ENCODE data around the gene RAVER2. TPM values are rescaled to one million over a fixed set of nuclear protein-coding genes. Genes with fewer than 3 reads are reported as not detected.

Gene RAVER2
- total and polyA plus RNA-seq, 2 donors (not counting 1 experiment from before 2014, with no cell fraction given), result 0.82 to 1.4 TPM

- peaks cover 2 to 93% of the 10 kb centered on the region in 2 experiments for H3K36me3 ChIP-seq (replicated peaks in 1 of 2; ENCODE audit: control extremely low read depth in 1 of 2, control insufficient read depth in 1 of 2, extremely low read depth in 1 of 2, insufficient read depth in 2 of 2, low read length in 1 of 2)
- Mint-ChIP-seq H3K9me3 (ENCODE audit: insufficient read depth) (no peaks in the 10 kb centered on the region), H3K4me3 (no peak overlapping the region), H3K4me1 (no peaks in the 10 kb centered on the region), H3K27ac (no peak overlapping the region), H3K27me3 (no peaks in the 10 kb centered on the region)
- peaks cover 43% of the 10 kb centered on the region for H3K79me2 ChIP-seq (ENCODE audit: control insufficient read depth, insufficient read depth, low read length)
- H3K9ac ChIP-seq (ENCODE audit: low read length), result no peak overlapping the region
- H3K27me3 ChIP-seq (replicated peaks in 1 of 4; ENCODE audit: control extremely low read depth in 1 of 4, control insufficient read depth in 3 of 4, insufficient read depth in 4 of 4, low read length in 3 of 4), result no peaks in the 10 kb centered on the region
- WGBS (ENCODE audit: insufficient coverage), result 95% methylated on average over 2 of the region's 3 CpGs
- H3K9me3 ChIP-seq (ENCODE audit: control extremely low read depth in 1 of 3, control insufficient read depth in 2 of 3, insufficient read depth in 1 of 3, low read length in 2 of 3), result no peaks in the 10 kb centered on the region
- H4K20me1 ChIP-seq (ENCODE audit: control insufficient read depth, insufficient read depth, low read length, poor library complexity, severe bottlenecking), result peaks cover 45% of the 10 kb centered on the region
- no peak for TF ChIP-seq EZH2 (IDR thresholded peaks at IDR 0.05; ENCODE audit: borderline replicate concordance, insufficient read depth, low read depth, low read length, poor library complexity, severe bottlenecking)
- TF ChIP-seq, protein P1, sequence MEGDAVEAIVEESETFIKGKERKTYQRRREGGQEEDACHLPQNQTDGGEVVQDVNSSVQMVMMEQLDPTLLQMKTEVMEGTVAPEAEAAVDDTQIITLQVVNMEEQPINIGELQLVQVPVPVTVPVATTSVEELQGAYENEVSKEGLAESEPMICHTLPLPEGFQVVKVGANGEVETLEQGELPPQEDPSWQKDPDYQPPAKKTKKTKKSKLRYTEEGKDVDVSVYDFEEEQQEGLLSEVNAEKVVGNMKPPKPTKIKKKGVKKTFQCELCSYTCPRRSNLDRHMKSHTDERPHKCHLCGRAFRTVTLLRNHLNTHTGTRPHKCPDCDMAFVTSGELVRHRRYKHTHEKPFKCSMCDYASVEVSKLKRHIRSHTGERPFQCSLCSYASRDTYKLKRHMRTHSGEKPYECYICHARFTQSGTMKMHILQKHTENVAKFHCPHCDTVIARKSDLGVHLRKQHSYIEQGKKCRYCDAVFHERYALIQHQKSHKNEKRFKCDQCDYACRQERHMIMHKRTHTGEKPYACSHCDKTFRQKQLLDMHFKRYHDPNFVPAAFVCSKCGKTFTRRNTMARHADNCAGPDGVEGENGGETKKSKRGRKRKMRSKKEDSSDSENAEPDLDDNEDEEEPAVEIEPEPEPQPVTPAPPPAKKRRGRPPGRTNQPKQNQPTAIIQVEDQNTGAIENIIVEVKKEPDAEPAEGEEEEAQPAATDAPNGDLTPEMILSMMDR (IDR thresholded peaks at IDR 0.05), result no peak
- ChIA-PET CTCF (interaction anchor here (1.6 kb wide), 1 partner anchor 200 kb away, joined by 3 read pairs; no protein-coding TSS in a partner anchor), POLR2A (interaction anchor here (0.6 kb wide), 1 partner anchor 145 kb away, joined by 5 read pairs; no protein-coding TSS in a partner anchor)
- intact Hi-C loops (cut with micrococcal nuclease), result no loop called here
- H2AFZ ChIP-seq (ENCODE audit: insufficient read depth, low read depth, low read length, poor library complexity, severe bottlenecking), result no peak overlapping the region
- no peak overlapping the region for H3K4me2 ChIP-seq (replicated peaks; ENCODE audit: low read depth, low read length, poor library complexity, severe bottlenecking)
- no peak for ATAC-seq (ENCODE audit: low read depth)
- DNase-seq, result no peak
- H3K4me3 ChIP-seq (ENCODE audit: control extremely low read depth in 1 of 5, extremely low read depth in 1 of 5, insufficient read depth in 1 of 5, low read depth in 2 of 5, low read length in 4 of 5), result no peak overlapping the region
- no peak overlapping the region for H3K27ac ChIP-seq (ENCODE audit: low read length in 2 of 2)
- H3K4me1 ChIP-seq (ENCODE audit: control insufficient read depth in 2 of 2, insufficient read depth in 2 of 2, low read length in 2 of 2), result no peaks in the 10 kb centered on the region
Observed at GRCh38 chr1:64874666-64875065, 129.8 kb downstream of the RAVER2 start.

DNA sequence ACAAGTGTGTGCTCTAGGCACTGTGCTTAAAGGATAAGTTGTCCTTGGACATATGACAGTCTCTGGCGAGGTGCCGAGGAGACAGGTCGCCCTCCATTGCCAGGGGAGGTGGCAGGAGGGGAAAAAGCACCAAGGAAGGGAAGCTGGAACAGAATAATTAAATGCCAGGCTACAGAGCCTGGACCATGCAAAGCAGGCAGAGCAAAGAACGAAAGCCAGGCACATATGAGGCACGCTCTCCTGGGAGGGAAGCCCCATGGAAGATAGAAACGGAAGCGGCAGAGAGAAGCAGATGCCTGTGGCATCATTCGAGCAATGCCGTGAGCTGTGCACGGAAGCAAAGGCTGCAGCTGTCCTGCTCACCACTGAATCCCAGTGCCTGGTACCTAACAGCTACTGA lies 130.2 kb downstream of the RAVER2 start:
- Mint-ChIP-seq H3K27me3 (no peaks in the 10 kb centered on the region), H3K9me3 (ENCODE audit: insufficient read depth) (no peaks in the 10 kb centered on the region), H3K27ac (no peak overlapping the region), H3K4me3 (no peak overlapping the region), H3K4me1 (no peaks in the 10 kb centered on the region)
- Histone ChIP-seq H2AFZ (ENCODE audit: insufficient read depth, low read depth, low read length, poor library complexity, severe bottlenecking) (no peak overlapping the region), H3K4me3 (ENCODE audit: control extremely low read depth in 1 of 5, extremely low read depth in 1 of 5, insufficient read depth in 1 of 5, low read depth in 2 of 5, low read length in 4 of 5) (no peak overlapping the region), H3K36me3 (replicated peaks in 1 of 2; ENCODE audit: control extremely low read depth in 1 of 2, control insufficient read depth in 1 of 2, extremely low read depth in 1 of 2, insufficient read depth in 2 of 2, low read length in 1 of 2) (peaks cover 2 to 92% of the 10 kb centered on the region in 2 experiments), H3K79me2 (ENCODE audit: control insufficient read depth, insufficient read depth, low read length) (peaks cover 44% of the 10 kb centered on the region), H3K4me2 (replicated peaks; ENCODE audit: low read depth, low read length, poor library complexity, severe bottlenecking) (no peak overlapping the region), H4K20me1 (ENCODE audit: control insufficient read depth, insufficient read depth, low read length, poor library complexity, severe bottlenecking) (peaks cover 49% of the 10 kb centered on the region), H3K27ac (ENCODE audit: low read length in 2 of 2) (no peak overlapping the region), H3K4me1 (ENCODE audit: control insufficient read depth in 2 of 2, insufficient read depth in 2 of 2, low read length in 2 of 2) (no peaks in the 10 kb centered on the region), H3K9me3 (ENCODE audit: control extremely low read depth in 1 of 3, control insufficient read depth in 2 of 3, insufficient read depth in 1 of 3, low read length in 2 of 3) (no peaks in the 10 kb centered on the region), H3K9ac (ENCODE audit: low read length) (no peak overlapping the region), H3K27me3 (replicated peaks in 1 of 4; ENCODE audit: control extremely low read depth in 1 of 4, control insufficient read depth in 3 of 4, insufficient read depth in 4 of 4, low read length in 3 of 4) (no peaks in the 10 kb centered on the region)
- DNase-seq (no peak), ATAC-seq (ENCODE audit: low read depth) (no peak)
- WGBS (ENCODE audit: insufficient coverage), result 98% methylated on average over 5 of the region's 10 CpGs
- TF ChIP-seq, protein P1 (IDR thresholded peaks at IDR 0.05), result no peak
- TF ChIP-seq EZH2 (IDR thresholded peaks at IDR 0.05; ENCODE audit: borderline replicate concordance, insufficient read depth, low read depth, low read length, poor library complexity, severe bottlenecking), result no peak
- ChIA-PET CTCF (interaction anchor here (1.6 kb wide), 1 partner anchor 199 kb away, joined by 3 read pairs; no protein-coding TSS in a partner anchor), POLR2A (interaction anchor here (0.6 kb wide), 1 partner anchor 145 kb away, joined by 5 read pairs; no protein-coding TSS in a partner anchor)
- intact Hi-C loops (cut with micrococcal nuclease), result no loop called here
